ENCODE results near the gene STX18.
"Not testable (repeated sequence)": the region's sequence is repeated elsewhere in the genome, so short reads cannot be mapped to it uniquely, and the experiment has no call there.

STX18 gene

GRCh38 chr4:4480685-4481398, 61.0 kb downstream of the STX18 start:
- DNase-seq (ENCODE audit: low read depth in 2 of 2) = no peak

DNA sequence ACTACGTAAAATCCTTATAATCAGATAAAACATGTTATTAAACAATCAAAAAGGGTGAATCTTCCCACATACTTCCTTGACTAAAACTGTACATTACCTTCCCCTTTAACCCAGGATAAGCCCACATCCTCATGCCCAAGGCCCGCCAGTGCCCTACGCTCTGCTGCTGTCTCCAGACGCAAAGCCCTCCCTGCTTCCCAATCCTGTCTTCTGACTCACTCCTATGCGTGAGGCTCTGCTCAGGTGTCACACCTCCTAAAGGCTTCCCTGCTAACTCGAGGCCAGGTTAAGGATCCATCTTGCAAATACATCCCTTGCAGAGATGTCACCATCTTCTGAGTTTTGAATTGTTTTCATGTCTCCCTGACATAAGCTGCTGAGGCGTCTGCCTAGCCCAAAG, 61.6 kb downstream of the STX18 start:
- DNase-seq (ENCODE audit: low read depth in 2 of 2) = no peak

DNA sequence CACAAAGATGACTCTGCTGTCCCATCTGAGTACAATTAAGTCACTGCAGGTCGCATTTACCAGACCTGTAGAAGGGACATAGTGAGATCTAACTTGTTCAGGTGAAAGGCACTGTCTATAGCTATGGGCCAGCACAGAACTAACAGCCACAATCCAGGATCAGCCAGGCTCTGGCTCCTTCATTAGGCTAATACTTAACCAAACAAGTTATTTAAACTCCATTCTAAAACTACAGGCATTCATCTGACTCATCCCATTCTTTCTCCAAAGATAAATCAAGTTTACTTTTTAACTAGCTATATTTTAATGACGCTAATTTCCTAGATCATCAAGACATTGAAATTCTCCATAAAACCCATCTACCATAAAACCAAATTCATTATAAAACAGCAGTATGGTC, 62.5 kb downstream of the STX18 start:
- no peak for DNase-seq (ENCODE audit: low read depth in 2 of 2)

DNA sequence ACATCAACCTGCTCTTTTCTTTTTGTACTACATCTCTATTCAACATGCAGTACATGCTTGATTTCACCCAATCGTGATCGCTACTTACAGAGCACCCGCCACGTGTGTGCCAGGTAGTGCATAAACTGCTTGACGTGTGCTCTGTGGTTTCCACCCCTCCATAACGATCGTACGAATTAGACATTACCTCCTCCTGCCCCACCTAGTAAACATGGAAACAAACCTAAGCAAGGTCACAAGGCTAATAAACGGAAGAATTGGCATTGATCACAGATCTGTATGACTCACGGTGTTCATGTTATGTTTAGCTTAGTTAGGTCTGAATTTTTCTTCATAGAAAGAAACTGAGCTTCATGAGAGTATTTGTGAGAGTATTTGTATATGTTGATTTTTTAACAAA, 64.1 kb downstream of the STX18 start:
- no peak for DNase-seq (ENCODE audit: low read depth in 2 of 2)

- no peak for DNase-seq (ENCODE audit: low read depth in 2 of 2)
Observed at GRCh38 chr4:4477391-4477790, 64.5 kb downstream of the STX18 start.

DNA sequence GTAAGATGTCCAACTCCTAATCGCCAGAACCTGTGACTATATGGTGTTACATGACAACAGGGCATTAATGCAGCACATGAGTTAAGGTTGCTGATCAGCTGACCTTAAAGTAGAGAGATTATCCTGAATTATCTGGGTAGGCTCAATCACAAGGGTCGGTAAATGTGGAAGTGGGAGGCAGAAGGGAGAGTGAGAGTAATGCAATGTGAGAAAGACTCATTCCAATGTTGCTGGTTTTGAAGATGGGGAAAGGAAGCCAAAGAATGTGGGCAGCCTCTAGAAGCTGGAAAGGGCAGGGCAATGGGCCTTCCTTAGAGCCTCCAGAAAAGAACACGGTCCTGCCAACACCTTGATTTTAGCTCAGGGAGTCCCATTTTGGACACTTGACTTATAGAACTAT, 67.4 kb downstream of the STX18 start:
- no peak for DNase-seq (ENCODE audit: low read depth in 2 of 2)

GRCh38 chr4:4472344-4472958, 69.4 kb downstream of the STX18 start:
- no peak for DNase-seq (ENCODE audit: low read depth in 2 of 2)

GRCh38 chr4:4471195-4471594, 70.7 kb downstream of the STX18 start:
- no peak for DNase-seq (ENCODE audit: low read depth in 2 of 2)

- no peak for DNase-seq (ENCODE audit: low read depth in 2 of 2)
Observed at GRCh38 chr4:4470208-4470607, 71.6 kb downstream of the STX18 start.

- DNase-seq (ENCODE audit: low read depth in 2 of 2) = not testable (repeated sequence)
Observed at GRCh38 chr4:4465238-4465637, 76.6 kb downstream of the STX18 start.

DNA sequence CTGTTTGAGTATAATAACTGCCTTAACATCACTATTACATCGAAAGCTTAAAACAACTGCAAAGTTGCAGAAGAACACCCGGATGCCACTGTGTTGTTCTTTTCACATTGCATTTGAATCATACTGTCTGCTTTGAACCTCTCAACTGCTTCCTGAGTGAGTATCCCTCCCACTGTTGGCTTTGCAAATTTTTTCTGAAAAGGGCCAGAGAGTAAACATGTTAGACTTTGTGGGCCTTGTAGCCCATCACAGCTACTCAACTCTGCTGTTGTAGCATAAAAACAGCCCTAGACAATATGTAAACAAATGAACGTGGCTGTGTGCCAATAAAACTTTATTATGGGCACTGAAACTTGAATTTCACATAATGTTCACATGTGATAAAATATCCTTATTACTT, 78.9 kb downstream of the STX18 start:
- no peak for DNase-seq (ENCODE audit: low read depth in 2 of 2)

DNA sequence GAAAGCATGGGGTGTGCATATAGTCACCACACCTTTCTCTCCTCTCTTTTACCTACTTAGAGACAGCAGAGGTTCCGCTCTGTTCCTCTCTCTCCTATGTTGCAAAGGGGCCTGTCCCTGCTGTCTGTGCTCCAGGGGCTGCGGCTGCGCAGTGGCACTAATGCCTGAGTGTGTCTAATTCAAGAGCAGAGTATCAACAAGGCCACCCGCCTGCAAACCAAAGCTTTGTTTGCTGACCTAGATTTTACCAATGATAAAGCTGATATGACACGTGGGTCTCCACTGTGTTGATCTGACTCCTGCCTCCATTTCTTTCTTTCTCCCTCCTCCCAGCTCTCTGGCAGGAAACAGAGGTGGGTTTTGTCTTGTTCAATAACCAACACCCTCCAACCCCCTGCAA, 80.0 kb downstream of the STX18 start:
- DNase-seq (ENCODE audit: low read depth in 2 of 2) = peak in 1 of 2 donors; percentile 15

DNA sequence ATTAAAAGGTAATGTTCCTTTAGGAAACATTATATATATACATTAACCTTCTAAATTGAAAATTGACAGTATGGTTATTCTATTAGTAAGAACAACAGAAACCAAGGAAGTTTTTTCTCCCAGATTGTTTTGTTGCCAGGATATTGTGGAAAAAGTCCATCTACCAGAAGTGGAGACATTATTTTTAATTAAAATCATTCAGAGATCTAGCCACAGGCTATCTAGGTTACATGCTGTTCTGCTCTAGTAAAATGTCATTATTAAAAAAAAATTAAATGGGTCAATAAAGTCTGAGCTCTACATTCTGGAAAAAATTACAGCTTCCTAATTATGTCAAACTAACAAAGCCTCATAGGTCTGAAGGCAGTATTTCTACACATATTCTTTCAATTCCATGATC, 80.7 kb downstream of the STX18 start:
- DNase-seq (ENCODE audit: low read depth in 2 of 2) = no peak

- no peak for DNase-seq (ENCODE audit: low read depth in 2 of 2)
Observed at GRCh38 chr4:4460759-4461158, 81.1 kb downstream of the STX18 start.

GRCh38 chr4:4459181-4459580, 82.7 kb downstream of the STX18 start:
- no peak for DNase-seq (ENCODE audit: low read depth in 2 of 2)

- DNase-seq (ENCODE audit: low read depth in 2 of 2) = no peak
Observed at GRCh38 chr4:4457803-4458553, 83.9 kb downstream of the STX18 start.

GRCh38 chr4:4456816-4457578, 84.9 kb downstream of the STX18 start:
- DNase-seq (ENCODE audit: low read depth in 2 of 2) = no peak

GRCh38 chr4:4456351-4456750, 85.5 kb downstream of the STX18 start:
- no peak for DNase-seq (ENCODE audit: low read depth in 2 of 2)

GRCh38 chr4:4455210-4455865, 86.5 kb downstream of the STX18 start:
- DNase-seq (ENCODE audit: low read depth in 2 of 2) = no peak

- DNase-seq (ENCODE audit: low read depth in 2 of 2) = no peak
Observed at GRCh38 chr4:4446434-4446833, 95.4 kb downstream of the STX18 start.

DNA sequence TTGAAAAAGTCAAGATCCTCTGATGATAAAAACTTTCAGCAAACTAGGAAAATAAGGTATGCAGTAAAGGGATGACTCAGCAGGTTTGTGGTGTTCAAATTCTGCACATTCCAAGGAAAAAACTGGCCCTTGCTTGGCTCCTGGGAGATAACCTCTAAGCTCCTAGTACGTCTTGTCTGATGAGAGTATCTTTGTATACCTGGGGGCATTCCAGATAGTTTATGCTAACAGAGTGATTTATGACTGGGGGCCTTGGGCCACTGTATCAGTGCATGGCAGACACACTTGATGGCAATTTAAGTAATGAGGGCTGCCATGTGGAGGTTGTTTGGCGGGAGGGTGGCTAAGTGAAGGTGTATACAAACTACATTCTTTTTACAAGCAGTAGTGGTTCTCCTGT, 98.0 kb downstream of the STX18 start:
- DNase-seq (ENCODE audit: low read depth in 2 of 2) = no peak
